ENCODE data around the gene XPO5. TPM values are rescaled to one million over a fixed set of nuclear protein-coding genes. Genes with fewer than 3 reads are reported as not detected.
"Not testable (repeated sequence)": the region's sequence is repeated elsewhere in the genome, so short reads cannot be mapped to it uniquely, and the experiment has no call there.

XPO5 gene
- total RNA-seq, 1 donor from 2014 or later, result 11.7 TPM

- intact Hi-C loops (cut with DNase I), result loop anchor here (1.0 kb wide), 2 partner anchors 52 to 120 kb away; no protein-coding TSS in a partner anchor
- DNase-seq (ENCODE audit: missing footprints) (no peak), ATAC-seq (no peak)
These were observed 69.7 kb downstream of the XPO5 start for GRCh38 chr6:43506171-43506570.

DNA sequence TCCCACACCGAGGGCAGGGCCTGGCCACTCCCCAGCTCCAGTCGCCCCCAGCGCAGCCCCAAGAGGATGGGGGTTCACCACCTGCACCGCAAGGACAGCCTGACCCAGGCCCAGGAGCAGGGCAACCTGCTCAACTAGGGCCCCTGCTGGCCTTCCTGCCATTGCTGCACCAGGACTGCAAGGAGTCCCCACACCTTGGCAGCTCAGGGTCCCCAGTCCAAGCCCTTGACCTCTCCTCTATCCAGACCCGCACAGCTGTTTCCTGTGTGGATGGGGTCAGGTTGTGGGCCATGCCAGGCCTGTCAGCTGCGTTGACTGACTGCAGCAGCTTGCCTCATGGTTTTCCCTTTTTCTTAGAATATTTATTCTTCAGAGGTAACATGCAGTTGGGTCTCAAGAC, 70.1 kb downstream of the XPO5 start:
- intact Hi-C loops (cut with DNase I), result loop anchor here (1.0 kb wide), 2 partner anchors 51 to 119 kb away; no protein-coding TSS in a partner anchor
- no peak for DNase-seq (ENCODE audit: missing footprints)
- ATAC-seq, result no peak

GRCh38 chr6:43504756-43505593, 70.9 kb downstream of the XPO5 start:
- ATAC-seq (no peak), DNase-seq (ENCODE audit: missing footprints) (no peak)
- intact Hi-C loops (cut with DNase I), result no loop called here

DNA sequence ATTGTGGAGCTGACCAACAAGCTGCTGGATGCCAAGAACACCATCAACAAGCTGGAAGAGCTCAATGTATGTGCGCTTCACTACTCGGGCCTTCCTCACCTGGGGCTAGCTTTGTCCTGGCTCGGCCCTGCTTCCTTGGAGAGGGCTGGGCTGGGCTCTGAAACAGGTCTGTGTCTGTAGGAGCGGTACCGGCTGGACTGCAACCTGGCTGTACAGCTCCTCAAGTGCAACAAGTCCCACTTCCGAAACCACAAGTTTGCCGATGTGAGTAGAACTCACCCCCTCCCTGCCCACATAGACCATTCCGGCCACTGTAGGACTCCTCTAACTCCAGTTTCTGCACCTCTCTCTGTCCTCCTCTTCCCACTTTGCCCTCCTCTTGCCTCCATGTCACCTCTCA, 72.4 kb downstream of the XPO5 start:
- ATAC-seq (no peak), DNase-seq (ENCODE audit: missing footprints) (no peak)
- intact Hi-C loops (cut with DNase I), result loop anchor here (1.0 kb wide), 1 partner anchor 120 kb away; no protein-coding TSS in a partner anchor

DNA sequence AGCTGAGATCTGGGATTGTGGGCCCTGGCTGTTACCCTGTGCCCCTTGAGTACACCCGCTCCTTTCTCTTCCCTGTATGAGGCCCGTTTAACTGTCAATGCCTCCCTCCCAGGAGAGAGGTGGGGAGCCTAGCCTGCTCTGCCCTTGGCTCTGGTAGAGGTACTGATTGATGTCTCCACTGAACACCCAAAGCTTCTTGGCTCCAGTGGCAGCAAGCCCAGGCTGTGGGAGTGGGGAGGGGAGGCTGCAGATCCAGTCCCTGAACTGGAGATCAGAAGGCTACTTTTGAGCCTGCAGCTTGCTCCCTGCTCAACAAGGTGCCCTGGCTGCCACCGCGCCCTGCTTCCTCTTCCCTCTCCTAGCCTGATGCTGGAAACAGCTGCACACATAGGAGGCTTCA, 73.2 kb downstream of the XPO5 start:
- intact Hi-C loops (cut with DNase I), result loop anchor here (1.0 kb wide), 1 partner anchor 119 kb away; no protein-coding TSS in a partner anchor
- ATAC-seq (peak; percentile 52), DNase-seq (ENCODE audit: missing footprints) (no peak)

GRCh38 chr6:43500921-43501320, 74.9 kb downstream of the XPO5 start:
- DNase-seq (ENCODE audit: missing footprints) (no peak), ATAC-seq (no peak)
- intact Hi-C loops (cut with DNase I), result no loop called here

DNA sequence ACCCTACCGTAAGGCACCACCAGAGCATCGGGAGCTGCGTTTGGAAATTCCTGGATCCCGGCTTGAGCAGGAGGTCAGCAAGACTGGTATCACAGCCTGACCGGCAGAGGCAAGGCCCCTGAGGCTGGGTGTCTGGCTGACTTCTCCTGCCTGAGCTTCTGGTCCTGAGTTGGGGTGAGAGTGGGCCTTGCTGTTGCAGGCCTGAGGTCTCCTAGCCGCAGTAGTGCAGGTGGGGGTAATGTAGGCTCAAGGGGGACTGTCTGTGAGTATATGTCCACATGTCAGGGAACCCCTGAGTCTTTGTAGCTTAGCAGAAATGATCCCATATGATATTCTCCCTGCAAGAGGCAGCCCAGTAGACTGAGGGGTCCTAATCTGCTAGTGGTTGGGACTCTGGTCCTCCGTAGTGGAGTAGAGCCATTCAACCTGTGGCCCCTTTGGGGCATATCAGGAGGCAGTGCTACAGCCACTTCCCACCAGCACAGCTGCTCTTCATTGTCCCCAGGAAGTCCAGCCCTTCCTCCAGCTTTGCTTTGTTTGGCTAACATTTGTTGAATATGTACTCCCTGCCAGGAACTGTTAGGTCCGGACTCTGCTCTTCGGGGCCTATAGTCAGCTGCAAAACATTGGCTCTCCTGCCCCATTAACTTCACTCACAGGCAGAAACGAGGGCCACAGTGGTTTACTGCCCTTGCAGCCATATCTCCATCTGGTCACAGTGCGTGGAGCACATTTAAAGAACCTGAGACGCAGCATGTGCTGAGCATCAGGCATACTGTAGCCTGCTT, 76.6 kb downstream of the XPO5 start:
- intact Hi-C loops (cut with DNase I), result no loop called here
- ATAC-seq, result no peak

GRCh38 chr6:43498291-43498690, 77.5 kb downstream of the XPO5 start:
- ATAC-seq; DNase-seq (ENCODE audit: missing footprints); intact Hi-C loops (cut with DNase I): not testable (repeated sequence)

More for the DNA sequence above, 76.6 kb downstream of the XPO5 start:
- no peak for DNase-seq (ENCODE audit: missing footprints)

- intact Hi-C loops (cut with DNase I), result loop anchor here (2.0 kb wide), 1 partner anchor 43 kb away; the partner anchor contains the start of gene DLK2
- ATAC-seq, result no peak
These were observed 78.1 kb downstream of the XPO5 start for GRCh38 chr6:43497689-43498088.

GRCh38 chr6:43497129-43497396, 78.8 kb downstream of the XPO5 start:
- intact Hi-C loops (cut with DNase I), result loop anchor here (2.0 kb wide), 1 partner anchor 42 kb away; the partner anchor contains the start of gene DLK2
- DNase-seq (ENCODE audit: missing footprints), result no peak

More at GRCh38 chr6:43497689-43498088, 78.1 kb downstream of the XPO5 start:
- no peak for DNase-seq (ENCODE audit: missing footprints)

GRCh38 chr6:43496370-43497128, 79.3 kb downstream of the XPO5 start:
- intact Hi-C loops (cut with DNase I), result loop anchor here (2.0 kb wide), 1 partner anchor 42 kb away; the partner anchor contains the start of gene DLK2
- ATAC-seq (no peak), DNase-seq (ENCODE audit: missing footprints) (no peak)

More at GRCh38 chr6:43497129-43497396, 78.8 kb downstream of the XPO5 start:
- no peak for ATAC-seq

DNA sequence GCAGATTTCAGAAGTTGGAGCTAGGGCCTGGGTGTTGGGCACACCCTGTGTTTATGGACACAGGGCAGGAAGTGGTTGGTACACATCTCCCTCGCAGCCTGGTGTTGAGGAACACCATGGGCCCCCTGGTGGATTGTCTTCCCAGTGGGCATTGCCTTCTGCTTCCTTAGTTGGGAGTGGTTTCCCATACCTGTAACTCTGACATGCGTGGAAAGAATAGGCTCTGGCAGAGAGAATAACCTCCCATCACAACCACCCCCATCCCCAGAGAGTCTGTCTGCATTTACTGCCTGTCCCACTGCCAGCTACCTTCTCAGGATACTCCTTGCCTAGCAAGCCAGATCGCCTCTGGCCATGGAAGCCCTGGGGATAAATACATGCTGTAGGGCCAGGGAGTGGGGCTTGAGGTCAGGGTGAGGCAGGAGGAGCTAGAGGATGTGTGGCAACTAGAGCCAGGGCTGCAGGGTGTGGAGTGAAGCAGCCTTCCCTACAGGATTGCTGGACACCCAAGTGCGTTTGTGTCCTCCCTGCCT, 80.4 kb downstream of the XPO5 start:
- ATAC-seq, result no peak
- intact Hi-C loops (cut with DNase I), result loop anchor here (2.0 kb wide), 1 partner anchor 25 kb away; no protein-coding TSS in a partner anchor

DNA sequence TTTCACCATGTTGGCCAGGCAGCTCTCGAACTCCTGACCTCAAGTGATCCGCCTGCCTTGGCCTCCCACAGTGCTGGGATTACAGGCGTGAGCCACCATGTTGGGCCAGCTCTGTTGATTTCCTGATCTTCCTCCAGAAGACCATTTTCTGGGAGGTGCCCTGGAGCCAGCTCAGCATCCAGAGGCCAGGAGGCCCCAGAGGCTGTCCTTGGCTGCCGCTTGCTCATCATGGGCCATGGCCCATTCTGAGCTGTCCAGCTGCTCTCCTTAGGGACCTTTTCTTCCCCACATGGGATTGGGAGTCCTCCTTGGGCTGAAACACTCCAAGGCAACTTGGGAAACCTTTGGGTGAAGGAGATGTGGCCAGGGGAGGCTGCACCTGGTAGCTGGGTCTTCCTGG, 81.1 kb downstream of the XPO5 start:
- no peak for DNase-seq (ENCODE audit: missing footprints)
- intact Hi-C loops (cut with DNase I), result loop anchor here (2.0 kb wide), 1 partner anchor 24 kb away; no protein-coding TSS in a partner anchor
- no peak for ATAC-seq

More for the DNA sequence above, 80.4 kb downstream of the XPO5 start:
- DNase-seq (ENCODE audit: missing footprints), result no peak

DNA sequence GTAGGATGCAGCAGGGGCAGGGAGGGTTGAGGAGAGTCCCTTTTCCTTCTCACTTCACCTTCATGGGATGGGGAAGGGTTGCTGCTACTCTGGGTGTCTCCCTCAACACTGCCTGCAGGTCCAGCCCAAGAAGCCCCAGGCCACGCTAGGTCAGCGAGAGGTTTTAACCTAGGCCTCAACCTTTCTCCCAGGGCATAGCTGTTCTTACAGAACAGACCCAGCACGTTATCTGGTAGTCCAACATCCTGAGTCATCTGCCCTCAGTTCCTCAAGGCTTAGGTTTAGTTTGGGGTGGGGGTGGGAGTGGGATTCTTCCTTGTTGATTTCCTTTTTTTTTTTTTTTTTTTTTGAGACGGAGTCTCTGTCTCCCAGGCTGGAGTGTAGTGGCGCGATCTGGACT, 81.5 kb downstream of the XPO5 start:
- intact Hi-C loops (cut with DNase I), result loop anchor here (2.0 kb wide), 1 partner anchor 24 kb away; no protein-coding TSS in a partner anchor
- no peak for ATAC-seq
- DNase-seq (ENCODE audit: missing footprints), result no peak

DNA sequence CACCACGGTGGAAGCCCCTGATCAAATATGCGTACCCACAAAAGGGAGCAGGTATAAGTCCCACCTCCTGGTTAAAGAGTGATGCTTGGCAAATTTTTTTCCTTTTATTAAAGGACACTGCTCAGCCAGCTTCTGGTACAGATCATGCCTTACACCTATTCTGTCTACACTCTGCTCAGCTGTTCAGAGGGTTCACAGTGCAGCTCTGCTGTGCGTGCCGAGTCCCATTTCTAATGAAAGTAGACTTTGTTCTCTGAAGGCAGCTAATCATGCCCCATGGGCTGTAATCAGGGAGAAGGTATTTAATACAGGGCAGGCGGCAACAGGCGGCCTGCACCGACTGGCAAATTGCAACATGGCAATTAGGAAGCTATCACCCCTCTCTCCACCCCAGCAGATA, 82.0 kb downstream of the XPO5 start:
- ATAC-seq, result no peak

GRCh38 chr6:43493230-43493629, 82.6 kb downstream of the XPO5 start:
- no peak for ATAC-seq
- no peak for DNase-seq (ENCODE audit: missing footprints)
- intact Hi-C loops (cut with DNase I), result no loop called here

More for the DNA sequence above, 82.0 kb downstream of the XPO5 start:
- intact Hi-C loops (cut with DNase I), result loop anchor here (2.0 kb wide), 1 partner anchor 23 kb away; no protein-coding TSS in a partner anchor
- no peak for DNase-seq (ENCODE audit: missing footprints)

DNA sequence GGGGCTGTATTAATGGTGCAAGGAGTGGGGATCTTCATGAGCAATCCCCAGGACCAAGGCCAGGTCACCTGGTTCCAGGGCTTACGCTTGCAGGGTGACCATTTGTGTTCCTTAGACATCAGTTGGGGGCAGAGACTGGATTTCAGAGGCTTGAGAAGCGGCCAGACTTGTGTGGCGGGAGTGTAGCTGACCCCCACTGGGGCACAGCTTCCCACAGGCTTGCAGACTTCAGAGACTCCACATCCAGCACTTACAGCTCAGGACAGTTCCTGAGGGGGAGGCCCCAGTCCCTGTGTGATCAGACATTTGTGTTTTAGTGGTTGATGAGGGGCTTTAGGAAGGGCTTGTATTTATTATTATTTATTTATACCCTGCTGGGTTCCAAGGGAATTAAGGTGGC, 83.2 kb downstream of the XPO5 start:
- DNase-seq (ENCODE audit: missing footprints), result no peak
- intact Hi-C loops (cut with DNase I), result no loop called here
- peak; percentile 18 for ATAC-seq

Data from Right ventricle myocardium inferior (tissue), 1 donor.